HepG2 (cell line): Measurements from ENCODE around the gene NLE1. TPM values are rescaled to one million over a fixed set of nuclear protein-coding genes. Genes with fewer than 3 reads are reported as not detected.

Experiments
- ATAC-seq: fragments of 200-7000 bp; cut with Tn5 transposase; 3 replicates; pipeline ENCODE4 v1.9.1; 2020; ENCODE audit warnings: mild to moderate bottlenecking, moderate library complexity
- BruUV-seq: library from RNA; stranded (reverse); fragments of 400-500 nt; replicated peaks from 2 replicates; lab custom pipeline; 2021; lab: Mats Ljungman, UMichigan
- CTCF ChIA-PET: fragments of 300-600 bp; formaldehyde crosslinking; extraction: SDS; loops from one replicate; lab custom pipeline; 2021; ENCODE audit warnings: low total read pairs, inconsistent platforms, low intra/inter-chr PET ratio; lab: Yijun Ruan, JAX
- POLR2A ChIA-PET: fragments of 350-600 bp; sonication (Branson Sonifier 250); formaldehyde crosslinking; loops from one replicate; lab custom pipeline; 2020; ENCODE audit warnings: antibody characterized with exemption, inconsistent platforms; lab: Yijun Ruan, JAX
- DNase-seq: peaks from one replicate; pipeline ENCODE4 v3.0.0-alpha.2; 2015; ENCODE audit warnings: low spot score
- FAIRE-seq: peaks from 3 replicates; lab custom pipeline; 2011; peaks lifted over from hg19 to GRCh38; lab: Jason Lieb, UNC
- H2AFZ ChIP-seq: one replicate; pipeline ENCODE4 v1.6.1; 2011; ENCODE audit warnings: low read length, inconsistent platforms
- H3K27ac ChIP-seq: fragments of 300-600 bp; 3 replicates; pipeline ENCODE4 v1.8.0; 2011; ENCODE audit warnings: mixed run types, mild to moderate bottlenecking, mixed read lengths, low read length, inconsistent platforms; ENCODE audit not compliant: insufficient read depth; ENCODE audit errors: extremely low read length
- H3K27me3 ChIP-seq, 2 experiments: fragments of 200-600 bp in 1 of 2; 2 replicates in 1 of 2; 3 replicates in 1 of 2; pipeline versions ENCODE4 v1.6.0 to v1.8.0; 2011; ENCODE audit warnings: low read length in 2 of 2, mild to moderate bottlenecking in 2 of 2, moderate library complexity in 2 of 2, inconsistent platforms in 1 of 2; ENCODE audit not compliant: insufficient read depth in 2 of 2, control insufficient read depth in 1 of 2
- H3K36me3 ChIP-seq, 2 experiments: fragments of 200-600 bp in 1 of 2; replicated peaks in 1 of 2; 2 replicates in 1 of 2; 3 replicates in 1 of 2; pipeline versions ENCODE4 v1.5.1 to v1.8.0; 2011; ENCODE audit warnings: low read length in 2 of 2, inconsistent platforms in 1 of 2; ENCODE audit not compliant: insufficient read depth in 2 of 2, control insufficient read depth in 1 of 2
- H3K4me1 ChIP-seq: 2 replicates; pipeline ENCODE4 v1.5.1; 2012; ENCODE audit warnings: low read length, inconsistent platforms; ENCODE audit not compliant: insufficient read depth
- H3K4me2 ChIP-seq: 2 replicates; pipeline ENCODE4 v1.6.0; 2011; ENCODE audit warnings: low read depth, low read length, inconsistent platforms
- H3K4me3 ChIP-seq, 3 experiments: fragments of 200-600 bp in 1 of 3; sonication (generic), shearing (Covaris generic) in 1 of 3; replicated peaks in 1 of 3; 2 replicates each; pipeline ENCODE4 v1.5.1; 2011 to 2016; ENCODE audit warnings: low read length in 3 of 3, inconsistent platforms in 2 of 3, low read depth in 2 of 3, mild to moderate bottlenecking in 2 of 3, control low read depth in 1 of 3, mixed read lengths in 1 of 3; ENCODE audit not compliant: insufficient read depth in 1 of 3
- H3K79me2 ChIP-seq: one replicate; pipeline ENCODE4 v1.6.1; 2011; ENCODE audit warnings: low read length, inconsistent platforms; ENCODE audit not compliant: insufficient read depth
- H3K9ac ChIP-seq: 2 replicates; pipeline ENCODE4 v1.6.0; 2011; ENCODE audit warnings: mild to moderate bottlenecking, low read depth, low read length, inconsistent platforms; ENCODE audit not compliant: insufficient read depth
- H3K9me3 ChIP-seq: 2 replicates; pipeline ENCODE4 v1.5.1; 2012; ENCODE audit warnings: mild to moderate bottlenecking, low read length
- H4K20me1 ChIP-seq: 2 replicates; pipeline ENCODE4 v1.6.0; 2011; ENCODE audit warnings: inconsistent platforms, mild to moderate bottlenecking, low read length, moderate library complexity; ENCODE audit not compliant: insufficient read depth
- ARNT2 ChIP-seq: sonication (generic); formaldehyde crosslinking; IDR thresholded peaks from 2 replicates; pipeline ENCODE4 v1.8.0; 2022; ENCODE audit warnings: mild to moderate bottlenecking, low read depth, missing genetic modification reagents, moderate library complexity
- CENPX ChIP-seq: sonication (generic); formaldehyde crosslinking; IDR thresholded peaks from 2 replicates; pipeline ENCODE4 v1.9.0; 2021; ENCODE audit warnings: mild to moderate bottlenecking, missing genetic modification reagents, moderate library complexity
- CHD2 ChIP-seq: IDR thresholded peaks from 2 replicates; pipeline ENCODE4 v1.6.1; 2011; ENCODE audit warnings: low read depth, low read length, improper control_type of control experiment
- GATAD1 ChIP-seq: IDR thresholded peaks from 2 replicates; pipeline ENCODE4 v1.6.1; 2016; ENCODE audit warnings: missing genetic modification reagents, missing compliant biosample characterization
- GLI4 ChIP-seq: sonication (generic); formaldehyde crosslinking; IDR thresholded peaks from 2 replicates; pipeline ENCODE4 v1.5.1; 2020; ENCODE audit warnings: missing genetic modification reagents, mild to moderate bottlenecking, moderate library complexity, borderline replicate concordance
- GMEB1 ChIP-seq: sonication (generic); formaldehyde crosslinking; IDR thresholded peaks from 2 replicates; pipeline ENCODE4 v1.5.1; 2020; ENCODE audit warnings: missing genetic modification reagents, mild to moderate bottlenecking, borderline replicate concordance
- IKZF4 ChIP-seq: sonication (generic); formaldehyde crosslinking; IDR thresholded peaks from 2 replicates; pipeline ENCODE4 v1.5.1; 2020; ENCODE audit warnings: borderline replicate concordance, mild to moderate bottlenecking, low read depth, missing genetic modification reagents; ENCODE audit errors: not compliant biosample characterization
- KLF13 ChIP-seq: sonication (generic); formaldehyde crosslinking; IDR thresholded peaks from 2 replicates; pipeline ENCODE4 v1.4.0; 2020; ENCODE audit warnings: mild to moderate bottlenecking, missing genetic modification reagents
- KLF6 ChIP-seq: IDR thresholded peaks from 2 replicates; pipeline ENCODE4 v1.8.0; 2016; ENCODE audit warnings: missing biosample characterization, missing genetic modification reagents
- TFE3 ChIP-seq: IDR thresholded peaks from 2 replicates; pipeline ENCODE4 v1.6.1; 2016
- ZNF589 ChIP-seq: sonication (generic); formaldehyde crosslinking; conservative IDR thresholded peaks from 2 replicates; pipeline ENCODE4 v1.8.0; 2022; ENCODE audit warnings: mild to moderate bottlenecking, moderate library complexity, missing genetic modification reagents
- ZNF713 ChIP-seq: sonication (generic); formaldehyde crosslinking; IDR thresholded peaks from 2 replicates; pipeline ENCODE4 v1.4.0; 2020; ENCODE audit warnings: mild to moderate bottlenecking, missing genetic modification reagents
- WGBS: methylation state at CpG from one replicate; pipeline ENCODE4 v1.1.6; 2017; ENCODE audit warnings: low lambda C conversion rate; 5-methylcytosine and 5-hydroxymethylcytosine counted together
- in situ Hi-C: cut with HindIII; loops from 2 replicates; pipeline ENCODE4 v1.10.0; 2017; ENCODE audit warnings: low pct_unique_long_range_greater_than_20kb; ENCODE audit not compliant: extremely low pct_ligation_motif_present
- intact Hi-C: fragments of 100-400 bp; cut with micrococcal nuclease; formaldehyde crosslinking; loops from one replicate; pipeline ENCODE4 v1.10.0; 2022; ENCODE audit not compliant: unreplicated experiment
- polyA plus RNA-seq, 8 experiments: library from polyadenylated mRNA; depleted of rRNA in 3 of 8; stranded (reverse) in 7 of 8; unstranded in 1 of 8; fragments of >200 nt; fragmentation: Illumina TruSeq in 4 of 8; extraction: Trizol in 4 of 8; gene quantifications; 2 replicates each; pipeline versions ENCODE4 v1.2.1 to v1.2.3, GENCODE V29; 2011 to 2016; ENCODE audit warnings: low read depth in 4 of 8, missing spikeins in 1 of 8, mixed read lengths in 1 of 8; ENCODE audit not compliant: insufficient read depth in 1 of 8
- total RNA-seq, 5 experiments: library from RNA; depleted of rRNA; stranded (reverse); fragments of >200 nt; fragmentation: Illumina TruSeq; extraction: Trizol; gene quantifications; 2 replicates each; pipeline ENCODE4 v1.2.3, GENCODE V29; 2016; ENCODE audit warnings: low read depth in 1 of 5
- TF ChIP-seq, protein P1 (sequence below): IDR thresholded peaks from 2 replicates; pipeline ENCODE4 v1.6.1; 2018; ENCODE audit warnings: missing genetic modification reagents

NLE1 gene
- total and polyA plus RNA-seq, 2 of the 13 experiments (the other 11 are each of a cell fraction or from before 2014, with no cell fraction given): 20.3 to 34.5 TPM

GRCh38 chr17:35184274-35184673 lies 42.2 kb upstream of the NLE1 start:
- Histone ChIP-seq H4K20me1 (no peaks in the 10 kb centered on the region), H3K36me3 (no peaks in the 10 kb centered on the region), H3K4me1 (no peaks in the 10 kb centered on the region), H3K9me3 (no peaks in the 10 kb centered on the region), H3K9ac (no peak overlapping the region), H3K4me2 (no peak overlapping the region), H2AFZ (no peak overlapping the region), H3K27ac (no peak overlapping the region), H3K4me3 (no peak overlapping the region), H3K79me2 (no peaks in the 10 kb centered on the region), H3K27me3 (no peaks in the 10 kb centered on the region; a peak in 2 of 5 replicates)
- 0% methylated on average over 1 of the region's 3 CpGs for WGBS
- BruUV-seq: no TSS peak
- intact Hi-C loops (no loop called here), in situ Hi-C loops (no loop called here)
- DNase-seq: no peak
- no peak for FAIRE-seq
- ChIA-PET CTCF (no interaction called here), POLR2A (no interaction called here)
- ATAC-seq: no peak
- TF ChIP-seq GMEB1 (CRISPR knock-in tag) (no peak), TFE3 (CRISPR knock-in tag) (no peak), ARNT2 (CRISPR knock-in tag) (no peak), CENPX (CRISPR knock-in tag) (no peak), KLF13 (CRISPR knock-in tag) (no peak), ZNF713 (CRISPR knock-in tag) (no peak), GLI4 (CRISPR knock-in tag) (no peak), ZNF589 (CRISPR knock-in tag) (no peak), GATAD1 (CRISPR knock-in tag) (no peak), IKZF4 (CRISPR knock-in tag) (no peak), KLF6 (CRISPR knock-in tag) (no peak), CHD2 (no peak)
- TF ChIP-seq, protein P1, sequence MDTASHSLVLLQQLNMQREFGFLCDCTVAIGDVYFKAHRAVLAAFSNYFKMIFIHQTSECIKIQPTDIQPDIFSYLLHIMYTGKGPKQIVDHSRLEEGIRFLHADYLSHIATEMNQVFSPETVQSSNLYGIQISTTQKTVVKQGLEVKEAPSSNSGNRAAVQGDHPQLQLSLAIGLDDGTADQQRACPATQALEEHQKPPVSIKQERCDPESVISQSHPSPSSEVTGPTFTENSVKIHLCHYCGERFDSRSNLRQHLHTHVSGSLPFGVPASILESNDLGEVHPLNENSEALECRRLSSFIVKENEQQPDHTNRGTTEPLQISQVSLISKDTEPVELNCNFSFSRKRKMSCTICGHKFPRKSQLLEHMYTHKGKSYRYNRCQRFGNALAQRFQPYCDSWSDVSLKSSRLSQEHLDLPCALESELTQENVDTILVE (CRISPR knock-in tag): no peak
